Ovary (tissue), 3 donors: ENCODE data around the gene CRACR2A.

Experiments used
- EP300 ChIP-seq: sonication (generic); formaldehyde crosslinking; IDR thresholded peaks from one replicate; pipeline ENCODE4 v1.6.1; 2017; ENCODE audit warnings: antibody characterized with exemption
- POLR2A ChIP-seq: fragments of 450-650 bp; IDR thresholded peaks from one replicate; pipeline ENCODE4 v1.6.1; 2017; ENCODE audit warnings: antibody characterized with exemption, mild to moderate bottlenecking, moderate library complexity
- TF ChIP-seq, protein P1 (sequence below), 3 donors: fragments of 450-650 bp in 2 of 3; fragments of 200-600 bp in 1 of 3; IDR thresholded peaks; one replicate each; pipeline versions ENCODE4 v1.5.1 to v1.8.0; 2016 to 2022; ENCODE audit warnings: antibody characterized with exemption in 3 of 3, mild to moderate bottlenecking in 1 of 3
- donor health status: DM: no; HTN: no; CAD: no.

DNA sequence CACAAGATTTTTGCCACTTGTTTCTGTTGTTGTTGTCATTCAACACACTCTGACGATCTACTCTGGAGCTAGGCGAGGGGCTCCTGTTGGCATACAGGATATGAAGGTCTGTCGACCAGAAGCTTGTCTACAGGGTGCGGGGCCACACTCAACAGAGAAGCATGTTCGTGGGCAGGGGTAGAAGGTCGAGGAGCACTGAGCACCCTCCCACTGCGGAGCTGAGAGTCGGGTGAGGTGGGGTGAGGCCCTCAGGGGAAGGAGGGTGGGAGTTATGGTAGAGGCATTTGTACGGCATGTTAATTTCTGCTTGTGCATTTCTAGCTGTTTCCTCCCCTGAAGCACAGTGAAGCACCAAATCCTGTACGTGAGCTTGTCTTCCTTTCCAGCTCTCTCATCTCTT lies 146.8 kb downstream of the CRACR2A start:
- TF ChIP-seq, protein P1, sequence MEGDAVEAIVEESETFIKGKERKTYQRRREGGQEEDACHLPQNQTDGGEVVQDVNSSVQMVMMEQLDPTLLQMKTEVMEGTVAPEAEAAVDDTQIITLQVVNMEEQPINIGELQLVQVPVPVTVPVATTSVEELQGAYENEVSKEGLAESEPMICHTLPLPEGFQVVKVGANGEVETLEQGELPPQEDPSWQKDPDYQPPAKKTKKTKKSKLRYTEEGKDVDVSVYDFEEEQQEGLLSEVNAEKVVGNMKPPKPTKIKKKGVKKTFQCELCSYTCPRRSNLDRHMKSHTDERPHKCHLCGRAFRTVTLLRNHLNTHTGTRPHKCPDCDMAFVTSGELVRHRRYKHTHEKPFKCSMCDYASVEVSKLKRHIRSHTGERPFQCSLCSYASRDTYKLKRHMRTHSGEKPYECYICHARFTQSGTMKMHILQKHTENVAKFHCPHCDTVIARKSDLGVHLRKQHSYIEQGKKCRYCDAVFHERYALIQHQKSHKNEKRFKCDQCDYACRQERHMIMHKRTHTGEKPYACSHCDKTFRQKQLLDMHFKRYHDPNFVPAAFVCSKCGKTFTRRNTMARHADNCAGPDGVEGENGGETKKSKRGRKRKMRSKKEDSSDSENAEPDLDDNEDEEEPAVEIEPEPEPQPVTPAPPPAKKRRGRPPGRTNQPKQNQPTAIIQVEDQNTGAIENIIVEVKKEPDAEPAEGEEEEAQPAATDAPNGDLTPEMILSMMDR (IDR thresholded peaks at IDR 0.05): no peak
- TF ChIP-seq POLR2A: no peak
- no peak for TF ChIP-seq EP300
